Cortex of kidney (tissue), 1 donor: ENCODE data around the gene GPBP1L1.
"Not testable (repeated sequence)": the region's sequence is repeated elsewhere in the genome, so short reads cannot be mapped to it uniquely, and the experiment has no call there.

Experiments
- DNase-seq: peaks from one replicate; lab custom pipeline; 2025; lab: John Stamatoyannopoulos, UW

The GPBP1L1 gene

GRCh38 chr1:45635211-45635610 lies 51.1 kb downstream of the GPBP1L1 start:
- no peak for DNase-seq

GRCh38 chr1:45630429-45630828 lies 55.9 kb downstream of the GPBP1L1 start:
- no peak for DNase-seq

GRCh38 chr1:45629035-45629434 lies 57.3 kb downstream of the GPBP1L1 start:
- DNase-seq: no peak

GRCh38 chr1:45623972-45624371 lies 62.4 kb downstream of the GPBP1L1 start, which contains the start of gene CCDC17:
TSS of gene CCDC17 (minus strand) at chr1:45624054. CDS start at chr1:45623909, 145 bp downstream.
- no peak for DNase-seq

GRCh38 chr1:45622524-45623394 lies 63.6 kb downstream of the GPBP1L1 start:
- DNase-seq: no peak

- no peak for DNase-seq
Observed at GRCh38 chr1:45621895-45622523, 64.3 kb downstream of the GPBP1L1 start.

- no peak for DNase-seq
Observed at GRCh38 chr1:45621501-45621836, 64.9 kb downstream of the GPBP1L1 start.

- DNase-seq: no peak
Observed at GRCh38 chr1:45620588-45621500, 65.5 kb downstream of the GPBP1L1 start.

GRCh38 chr1:45619149-45619921 lies 67.0 kb downstream of the GPBP1L1 start:
- DNase-seq: no peak

- DNase-seq: no peak
Observed at GRCh38 chr1:45617618-45618017, 68.7 kb downstream of the GPBP1L1 start.

- no peak for DNase-seq
Observed at GRCh38 chr1:45615885-45616284, 70.4 kb downstream of the GPBP1L1 start.

GRCh38 chr1:45612941-45613579 lies 73.3 kb downstream of the GPBP1L1 start:
- DNase-seq: no peak

- no peak for DNase-seq
Observed at GRCh38 chr1:45610589-45611226, 75.6 kb downstream of the GPBP1L1 start.

GRCh38 chr1:45608175-45609156 lies 77.9 kb downstream of the GPBP1L1 start:
- no peak for DNase-seq

- DNase-seq: no peak
Observed at GRCh38 chr1:45607404-45608074, 78.8 kb downstream of the GPBP1L1 start.

- no peak for DNase-seq
Observed at GRCh38 chr1:45604239-45604638, 82.1 kb downstream of the GPBP1L1 start.

- DNase-seq: not testable (repeated sequence)
Observed at GRCh38 chr1:45596765-45597164, 89.6 kb downstream of the GPBP1L1 start.

- no peak for DNase-seq
Observed at GRCh38 chr1:45594412-45594811, 91.9 kb downstream of the GPBP1L1 start.

- no peak for DNase-seq
Observed at GRCh38 chr1:45589861-45590260, 96.5 kb downstream of the GPBP1L1 start.
